HG03175 (cell line): ENCODE measurements around the gene PTPRG.

Experiments used
- ATAC-seq: cut with Tn5 transposase; IDR thresholded peaks from one replicate; pipeline ENCODE4 v1.9.1; 2021; ENCODE audit warnings: mild to moderate bottlenecking, moderate library complexity; ENCODE audit not compliant: unreplicated experiment

Gene PTPRG

GRCh38 chr3:61788623-61789507, 227.5 kb downstream of the PTPRG start:
- no peak for ATAC-seq

GRCh38 chr3:61789861-61790260, 228.5 kb downstream of the PTPRG start:
- no peak for ATAC-seq

- no peak for ATAC-seq
Measured at GRCh38 chr3:61790411-61790810, 229.0 kb downstream of the PTPRG start.

GRCh38 chr3:61793056-61793455, 231.7 kb downstream of the PTPRG start:
- no peak for ATAC-seq

- no peak for ATAC-seq
Measured at GRCh38 chr3:61793521-61793920, 232.2 kb downstream of the PTPRG start.

- ATAC-seq = no peak
Measured at GRCh38 chr3:61794341-61794740, 233.0 kb downstream of the PTPRG start.

GRCh38 chr3:61794961-61795360, 233.6 kb downstream of the PTPRG start:
- ATAC-seq = no peak

- no peak for ATAC-seq
Measured at GRCh38 chr3:61796088-61796680, 234.8 kb downstream of the PTPRG start.

- no peak for ATAC-seq
Measured at GRCh38 chr3:61796911-61797310, 235.5 kb downstream of the PTPRG start.

- ATAC-seq = no peak
Measured at GRCh38 chr3:61802772-61803171, 241.4 kb downstream of the PTPRG start.

GRCh38 chr3:61803983-61804382, 242.6 kb downstream of the PTPRG start:
- no peak for ATAC-seq

- ATAC-seq = no peak
Measured at GRCh38 chr3:61804782-61805181, 243.4 kb downstream of the PTPRG start.

- no peak for ATAC-seq
Measured at GRCh38 chr3:61805510-61806080, 244.2 kb downstream of the PTPRG start.

GRCh38 chr3:61806810-61807209, 245.4 kb downstream of the PTPRG start:
- no peak for ATAC-seq

- no peak for ATAC-seq
Measured at GRCh38 chr3:61807865-61808276, 246.5 kb downstream of the PTPRG start.

- ATAC-seq = no peak
Measured at GRCh38 chr3:61808526-61808925, 247.2 kb downstream of the PTPRG start.

- no peak for ATAC-seq
Measured at GRCh38 chr3:61808999-61809398, 247.6 kb downstream of the PTPRG start.

- no peak for ATAC-seq
Measured at GRCh38 chr3:61809879-61810278, 248.5 kb downstream of the PTPRG start.

- ATAC-seq = no peak
Measured at GRCh38 chr3:61810953-61811497, 249.7 kb downstream of the PTPRG start.

- ATAC-seq = no peak
Measured at GRCh38 chr3:61811652-61812051, 250.3 kb downstream of the PTPRG start.

- ATAC-seq = no peak
Measured at GRCh38 chr3:61812085-61812484, 250.7 kb downstream of the PTPRG start.

- ATAC-seq = no peak
Measured at GRCh38 chr3:61812517-61812916, 251.1 kb downstream of the PTPRG start.
